ENCODE data around the gene PHETA1.
A peak's percentile ranks its signal among the peaks of the same experiment; 100 is the strongest.

DNA sequence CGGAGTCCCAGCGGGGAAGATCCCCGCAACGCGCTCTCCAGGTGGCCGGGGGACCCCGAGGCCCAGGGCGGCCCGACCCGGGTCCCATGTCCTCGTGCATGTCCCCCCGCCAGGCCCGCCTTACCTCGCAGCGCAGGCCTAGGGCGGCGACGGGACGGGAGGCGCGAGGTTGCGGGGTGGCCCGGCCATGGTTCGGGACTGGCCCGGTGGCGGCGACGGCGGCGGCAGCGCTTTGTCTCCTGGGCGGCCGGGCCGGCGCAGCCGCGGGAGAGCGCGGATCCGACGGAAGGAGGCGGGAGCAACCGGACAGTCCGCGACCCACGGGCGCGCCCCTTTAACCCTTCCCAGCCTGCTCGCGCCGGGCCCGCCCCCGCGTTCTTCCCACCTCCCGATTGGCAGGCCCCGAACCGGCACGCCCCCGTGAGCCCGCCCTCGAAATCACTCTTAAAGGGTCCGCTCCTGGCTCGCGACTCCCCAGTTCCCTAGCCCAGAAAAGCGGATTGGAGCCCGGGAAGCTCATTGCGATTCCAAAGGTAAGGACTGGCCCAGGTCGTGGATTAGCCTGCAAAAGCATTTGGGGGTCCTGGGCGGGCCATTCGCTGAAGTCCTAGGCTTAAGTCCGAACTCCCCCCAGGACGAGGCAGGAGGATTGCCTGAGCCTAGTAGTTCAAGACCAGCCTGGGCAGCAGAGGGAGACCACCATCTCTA is at the start of gene PHETA1:
- TF ChIP-seq, protein P1, sequence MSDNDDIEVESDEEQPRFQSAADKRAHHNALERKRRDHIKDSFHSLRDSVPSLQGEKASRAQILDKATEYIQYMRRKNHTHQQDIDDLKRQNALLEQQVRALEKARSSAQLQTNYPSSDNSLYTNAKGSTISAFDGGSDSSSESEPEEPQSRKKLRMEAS (IDR thresholded peaks at IDR 0.05), result peak; percentile 86
- TF ChIP-seq, protein P2, sequence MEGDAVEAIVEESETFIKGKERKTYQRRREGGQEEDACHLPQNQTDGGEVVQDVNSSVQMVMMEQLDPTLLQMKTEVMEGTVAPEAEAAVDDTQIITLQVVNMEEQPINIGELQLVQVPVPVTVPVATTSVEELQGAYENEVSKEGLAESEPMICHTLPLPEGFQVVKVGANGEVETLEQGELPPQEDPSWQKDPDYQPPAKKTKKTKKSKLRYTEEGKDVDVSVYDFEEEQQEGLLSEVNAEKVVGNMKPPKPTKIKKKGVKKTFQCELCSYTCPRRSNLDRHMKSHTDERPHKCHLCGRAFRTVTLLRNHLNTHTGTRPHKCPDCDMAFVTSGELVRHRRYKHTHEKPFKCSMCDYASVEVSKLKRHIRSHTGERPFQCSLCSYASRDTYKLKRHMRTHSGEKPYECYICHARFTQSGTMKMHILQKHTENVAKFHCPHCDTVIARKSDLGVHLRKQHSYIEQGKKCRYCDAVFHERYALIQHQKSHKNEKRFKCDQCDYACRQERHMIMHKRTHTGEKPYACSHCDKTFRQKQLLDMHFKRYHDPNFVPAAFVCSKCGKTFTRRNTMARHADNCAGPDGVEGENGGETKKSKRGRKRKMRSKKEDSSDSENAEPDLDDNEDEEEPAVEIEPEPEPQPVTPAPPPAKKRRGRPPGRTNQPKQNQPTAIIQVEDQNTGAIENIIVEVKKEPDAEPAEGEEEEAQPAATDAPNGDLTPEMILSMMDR (IDR thresholded peaks at IDR 0.05 in 2 of 3, conservative IDR thresholded peaks at IDR 0.05 in 1 of 3; ENCODE audit: borderline replicate concordance in 1 of 3, insufficient read depth in 1 of 3, low read depth in 2 of 3, low read length in 2 of 3), result no peak
- TF ChIP-seq POLR2A (IDR thresholded peaks at IDR 0.05; ENCODE audit: borderline replicate concordance, extremely low read depth, insufficient read depth, insufficient read length) (no peak), SIN3A (IDR thresholded peaks at IDR 0.05; ENCODE audit: low read depth) (no peak), EZH2 (IDR thresholded peaks at IDR 0.05) (no peak), EGR1 (IDR thresholded peaks at IDR 0.05; ENCODE audit: low read depth) (peak; percentile 97), EZH2phosphoT487 (IDR thresholded peaks at IDR 0.05; ENCODE audit: borderline replicate concordance) (no peak), SRF (IDR thresholded peaks at IDR 0.05; ENCODE audit: low read depth) (no peak), POLR2AphosphoS5 (IDR thresholded peaks at IDR 0.05; ENCODE audit: low read depth, low read length) (peak; percentile 72)
- TF ChIP-seq, protein P3, sequence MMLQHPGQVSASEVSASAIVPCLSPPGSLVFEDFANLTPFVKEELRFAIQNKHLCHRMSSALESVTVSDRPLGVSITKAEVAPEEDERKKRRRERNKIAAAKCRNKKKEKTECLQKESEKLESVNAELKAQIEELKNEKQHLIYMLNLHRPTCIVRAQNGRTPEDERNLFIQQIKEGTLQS (IDR thresholded peaks at IDR 0.05), result no peak
- TF ChIP-seq, protein P4, sequence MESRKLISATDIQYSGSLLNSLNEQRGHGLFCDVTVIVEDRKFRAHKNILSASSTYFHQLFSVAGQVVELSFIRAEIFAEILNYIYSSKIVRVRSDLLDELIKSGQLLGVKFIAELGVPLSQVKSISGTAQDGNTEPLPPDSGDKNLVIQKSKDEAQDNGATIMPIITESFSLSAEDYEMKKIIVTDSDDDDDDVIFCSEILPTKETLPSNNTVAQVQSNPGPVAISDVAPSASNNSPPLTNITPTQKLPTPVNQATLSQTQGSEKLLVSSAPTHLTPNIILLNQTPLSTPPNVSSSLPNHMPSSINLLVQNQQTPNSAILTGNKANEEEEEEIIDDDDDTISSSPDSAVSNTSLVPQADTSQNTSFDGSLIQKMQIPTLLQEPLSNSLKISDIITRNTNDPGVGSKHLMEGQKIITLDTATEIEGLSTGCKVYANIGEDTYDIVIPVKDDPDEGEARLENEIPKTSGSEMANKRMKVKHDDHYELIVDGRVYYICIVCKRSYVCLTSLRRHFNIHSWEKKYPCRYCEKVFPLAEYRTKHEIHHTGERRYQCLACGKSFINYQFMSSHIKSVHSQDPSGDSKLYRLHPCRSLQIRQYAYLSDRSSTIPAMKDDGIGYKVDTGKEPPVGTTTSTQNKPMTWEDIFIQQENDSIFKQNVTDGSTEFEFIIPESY (IDR thresholded peaks at IDR 0.05; ENCODE audit: extremely low read depth, insufficient replicate concordance, low read length), result no peak
- TF ChIP-seq, protein P5, sequence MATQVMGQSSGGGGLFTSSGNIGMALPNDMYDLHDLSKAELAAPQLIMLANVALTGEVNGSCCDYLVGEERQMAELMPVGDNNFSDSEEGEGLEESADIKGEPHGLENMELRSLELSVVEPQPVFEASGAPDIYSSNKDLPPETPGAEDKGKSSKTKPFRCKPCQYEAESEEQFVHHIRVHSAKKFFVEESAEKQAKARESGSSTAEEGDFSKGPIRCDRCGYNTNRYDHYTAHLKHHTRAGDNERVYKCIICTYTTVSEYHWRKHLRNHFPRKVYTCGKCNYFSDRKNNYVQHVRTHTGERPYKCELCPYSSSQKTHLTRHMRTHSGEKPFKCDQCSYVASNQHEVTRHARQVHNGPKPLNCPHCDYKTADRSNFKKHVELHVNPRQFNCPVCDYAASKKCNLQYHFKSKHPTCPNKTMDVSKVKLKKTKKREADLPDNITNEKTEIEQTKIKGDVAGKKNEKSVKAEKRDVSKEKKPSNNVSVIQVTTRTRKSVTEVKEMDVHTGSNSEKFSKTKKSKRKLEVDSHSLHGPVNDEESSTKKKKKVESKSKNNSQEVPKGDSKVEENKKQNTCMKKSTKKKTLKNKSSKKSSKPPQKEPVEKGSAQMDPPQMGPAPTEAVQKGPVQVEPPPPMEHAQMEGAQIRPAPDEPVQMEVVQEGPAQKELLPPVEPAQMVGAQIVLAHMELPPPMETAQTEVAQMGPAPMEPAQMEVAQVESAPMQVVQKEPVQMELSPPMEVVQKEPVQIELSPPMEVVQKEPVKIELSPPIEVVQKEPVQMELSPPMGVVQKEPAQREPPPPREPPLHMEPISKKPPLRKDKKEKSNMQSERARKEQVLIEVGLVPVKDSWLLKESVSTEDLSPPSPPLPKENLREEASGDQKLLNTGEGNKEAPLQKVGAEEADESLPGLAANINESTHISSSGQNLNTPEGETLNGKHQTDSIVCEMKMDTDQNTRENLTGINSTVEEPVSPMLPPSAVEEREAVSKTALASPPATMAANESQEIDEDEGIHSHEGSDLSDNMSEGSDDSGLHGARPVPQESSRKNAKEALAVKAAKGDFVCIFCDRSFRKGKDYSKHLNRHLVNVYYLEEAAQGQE (IDR thresholded peaks at IDR 0.05; ENCODE audit: low read depth), result no peak

Data from HCT116 (cell line).